SH-SY5Y (cell line): ENCODE results near the gene XPC.

Experiments used
- GATA2 ChIP-seq: IDR thresholded peaks from 2 replicates; pipeline ENCODE4 v1.6.1; 2011; ENCODE audit warnings: mild to moderate bottlenecking, low read depth, low read length
- GATA3 ChIP-seq: IDR thresholded peaks from 2 replicates; pipeline ENCODE4 v1.6.1; 2011; ENCODE audit warnings: low read depth, mild to moderate bottlenecking, low read length, moderate library complexity

- no peak for TF ChIP-seq GATA3
- no peak for TF ChIP-seq GATA2
These were observed 27.7 kb downstream of the XPC start for GRCh38 chr3:14150491-14151230.
